ENCODE measurements around the gene KLF9. TPM values are rescaled to one million over a fixed set of nuclear protein-coding genes. Genes with fewer than 3 reads are reported as not detected.

The KLF9 gene
- total RNA-seq, 4 donors from 2014 or later, result 40.6 to 124 (median 55.4) TPM

DNA sequence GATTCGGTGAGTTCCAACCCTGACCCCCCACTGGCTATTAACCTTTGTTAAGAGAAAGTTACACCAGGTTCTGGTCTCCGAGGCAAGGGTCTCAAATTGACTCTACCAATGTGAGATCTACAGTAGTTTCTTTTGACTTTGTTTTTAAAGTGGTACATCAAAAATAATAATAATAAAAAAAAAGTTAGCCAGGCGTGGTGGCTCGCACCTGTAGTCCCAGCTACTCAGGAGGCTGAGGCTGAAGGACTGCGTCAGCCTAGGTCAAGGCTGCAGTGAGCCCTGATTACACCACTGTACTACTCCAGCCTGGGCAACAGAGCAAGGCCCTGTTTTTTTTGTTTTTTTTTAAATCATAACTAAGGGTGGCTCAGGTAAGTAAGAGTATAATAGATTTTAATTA, 1.0 kb upstream of the KLF9 start:
- H3K4me1 ChIP-seq, result peaks cover 0 to 17% (median 5%) of the 10 kb centered on the region in 4 donors
- H3K36me3 ChIP-seq, result no peaks in the 10 kb centered on the region
- no peaks in the 10 kb centered on the region for H3K9me3 ChIP-seq
- H3K27me3 ChIP-seq, result no peaks in the 10 kb centered on the region
- TF ChIP-seq POLR2A (IDR thresholded peaks at IDR 0.05), result no peak
- TF ChIP-seq, protein P1, sequence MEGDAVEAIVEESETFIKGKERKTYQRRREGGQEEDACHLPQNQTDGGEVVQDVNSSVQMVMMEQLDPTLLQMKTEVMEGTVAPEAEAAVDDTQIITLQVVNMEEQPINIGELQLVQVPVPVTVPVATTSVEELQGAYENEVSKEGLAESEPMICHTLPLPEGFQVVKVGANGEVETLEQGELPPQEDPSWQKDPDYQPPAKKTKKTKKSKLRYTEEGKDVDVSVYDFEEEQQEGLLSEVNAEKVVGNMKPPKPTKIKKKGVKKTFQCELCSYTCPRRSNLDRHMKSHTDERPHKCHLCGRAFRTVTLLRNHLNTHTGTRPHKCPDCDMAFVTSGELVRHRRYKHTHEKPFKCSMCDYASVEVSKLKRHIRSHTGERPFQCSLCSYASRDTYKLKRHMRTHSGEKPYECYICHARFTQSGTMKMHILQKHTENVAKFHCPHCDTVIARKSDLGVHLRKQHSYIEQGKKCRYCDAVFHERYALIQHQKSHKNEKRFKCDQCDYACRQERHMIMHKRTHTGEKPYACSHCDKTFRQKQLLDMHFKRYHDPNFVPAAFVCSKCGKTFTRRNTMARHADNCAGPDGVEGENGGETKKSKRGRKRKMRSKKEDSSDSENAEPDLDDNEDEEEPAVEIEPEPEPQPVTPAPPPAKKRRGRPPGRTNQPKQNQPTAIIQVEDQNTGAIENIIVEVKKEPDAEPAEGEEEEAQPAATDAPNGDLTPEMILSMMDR (IDR thresholded peaks at IDR 0.05), result no peak
- H3K27ac ChIP-seq, result peak overlapping the region; percentile 99 to 100 (median 100)
- DNase-seq, result no peak
- peak overlapping the region in 1 of 4 donors; percentile 70 for H3K4me3 ChIP-seq

DNA sequence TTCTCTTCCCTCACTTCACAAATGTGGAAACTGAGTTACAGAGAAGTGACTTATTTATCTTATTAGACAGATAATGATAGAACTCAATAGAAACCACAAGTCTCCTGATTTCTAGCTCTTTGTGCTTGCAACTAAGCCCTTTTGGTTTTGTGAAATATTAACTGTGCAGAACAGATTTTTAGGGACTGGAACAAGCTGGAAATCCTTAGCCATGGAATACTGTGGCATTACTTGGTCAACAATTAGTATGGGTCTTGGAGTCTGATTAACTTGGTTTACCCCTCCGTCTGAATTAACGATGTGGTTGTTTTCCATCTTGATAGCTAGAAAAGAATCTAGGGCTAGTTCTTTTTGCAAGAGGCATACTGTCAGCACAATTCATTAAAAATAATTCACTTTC, 584 bp upstream of the KLF9 start:
- Histone ChIP-seq H3K36me3 (no peaks in the 10 kb centered on the region), H3K27ac (peak overlapping the region; percentile 99 to 100 (median 100)), H3K27me3 (no peaks in the 10 kb centered on the region), H3K4me3 (peak overlapping the region in 2 of 4 donors; percentile 70 to 96), H3K4me1 (peaks cover 0 to 18% (median 5%) of the 10 kb centered on the region in 4 donors), H3K9me3 (no peaks in the 10 kb centered on the region)
- no peak for DNase-seq
- TF ChIP-seq, protein P1 (IDR thresholded peaks at IDR 0.05), result no peak

GRCh38 chr9:70413464-70413798, 1.0 kb downstream of the KLF9 start:
- no peaks in the 10 kb centered on the region for H3K9me3 ChIP-seq
- peak overlapping the region; percentile 70 to 96 (median 82) for H3K4me3 ChIP-seq
- DNase-seq, result no peak
- H3K36me3 ChIP-seq, result no peaks in the 10 kb centered on the region
- TF ChIP-seq, protein P1 (IDR thresholded peaks at IDR 0.05), result no peak
- no peak for TF ChIP-seq POLR2A (IDR thresholded peaks at IDR 0.05)
- peaks cover 0 to 27% (median 5%) of the 10 kb centered on the region in 4 donors for H3K4me1 ChIP-seq
- no peaks in the 10 kb centered on the region for H3K27me3 ChIP-seq
- peak overlapping the region; percentile 99 to 100 (median 100) for H3K27ac ChIP-seq

DNA sequence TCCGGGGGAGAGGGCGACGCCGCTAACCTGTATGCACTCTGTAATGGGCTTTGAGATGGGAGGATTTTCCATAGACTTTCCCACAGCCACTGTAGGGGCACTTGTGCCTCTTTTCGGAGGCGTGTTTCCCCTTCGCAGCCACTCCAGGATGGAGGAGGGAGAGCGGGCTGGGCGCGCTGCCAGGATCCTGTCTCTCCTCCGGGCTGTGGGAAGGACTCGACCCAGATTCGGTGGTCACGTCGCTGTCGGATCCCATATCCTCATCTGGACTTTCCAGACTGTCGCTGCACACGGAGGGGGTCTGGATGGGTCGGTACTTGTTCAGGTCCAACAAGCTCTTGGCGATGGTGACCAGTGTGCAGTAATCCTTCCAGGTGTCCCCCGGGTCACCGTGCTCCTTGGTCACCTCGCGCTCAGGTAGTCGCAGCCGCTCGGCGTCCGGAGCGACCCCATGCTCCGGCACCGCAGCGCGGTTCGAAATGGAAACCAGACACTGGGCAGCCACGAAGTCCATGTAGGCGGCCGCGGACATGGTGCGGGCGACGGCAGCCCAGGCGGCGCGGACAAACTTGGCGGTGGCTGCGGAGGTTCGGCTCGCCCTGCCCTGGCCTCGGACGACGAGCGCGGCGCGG, 1.5 kb downstream of the KLF9 start:
- Histone ChIP-seq H3K36me3 (no peaks in the 10 kb centered on the region), H3K4me1 (peaks cover 0 to 27% (median 3%) of the 10 kb centered on the region in 4 donors)
- DNase-seq, result peak in 2 of 3 donors; percentile 48 to 84

GRCh38 chr9:70411930-70412831, 2.3 kb downstream of the KLF9 start:
- peaks cover 0 to 27% (median 3%) of the 10 kb centered on the region in 4 donors for H3K4me1 ChIP-seq
- TF ChIP-seq POLR2A (IDR thresholded peaks at IDR 0.05), result peak; percentile 78 to 81
- TF ChIP-seq, protein P1 (IDR thresholded peaks at IDR 0.05), result no peak
- DNase-seq, result peak; percentile 73 to 90 (median 85)
- peak overlapping the region; percentile 99 to 100 (median 100) for H3K27ac ChIP-seq
- H3K4me3 ChIP-seq, result peak overlapping the region; percentile 70 to 96 (median 82)
- no peaks in the 10 kb centered on the region for H3K27me3 ChIP-seq
- H3K36me3 ChIP-seq, result no peaks in the 10 kb centered on the region
- H3K9me3 ChIP-seq, result no peaks in the 10 kb centered on the region

More for the DNA sequence above, 1.5 kb downstream of the KLF9 start:
- Histone ChIP-seq H3K27ac (peak overlapping the region; percentile 99 to 100 (median 100)), H3K9me3 (no peaks in the 10 kb centered on the region), H3K4me3 (peak overlapping the region; percentile 70 to 96 (median 82)), H3K27me3 (no peaks in the 10 kb centered on the region)
- TF ChIP-seq, protein P1 (IDR thresholded peaks at IDR 0.05), result no peak
- TF ChIP-seq POLR2A (IDR thresholded peaks at IDR 0.05), result no peak
